Caki2 (cell line): ENCODE measurements around the gene DDX3X. TPM values are rescaled to one million over a fixed set of nuclear protein-coding genes. Genes with fewer than 3 reads are reported as not detected.
"Not testable (repeated sequence)": the region's sequence is repeated elsewhere in the genome, so short reads cannot be mapped to it uniquely, and the experiment has no call there.

Experiments
- DNase-seq: peaks from one replicate; pipeline ENCODE4 v3.0.0-alpha.2; 2015; ENCODE audit warnings: low read depth
- in situ Hi-C: cut with HindIII; loops from 2 replicates; pipeline ENCODE4 v1.10.0; 2016; ENCODE audit warnings: low sequenced_read_pairs, low pct_unique_long_range_greater_than_20kb, mixed read lengths
- total RNA-seq: library from RNA; depleted of rRNA; stranded (reverse); fragments of >200 nt; shearing (Covaris generic); gene quantifications from 2 replicates; pipeline ENCODE4 v1.2.3, GENCODE V29; 2014; ENCODE audit warnings: low replicate concordance; rRNA removed

Gene DDX3X
- 80.8 and 120 TPM in 2 replicates for total RNA-seq

DNA sequence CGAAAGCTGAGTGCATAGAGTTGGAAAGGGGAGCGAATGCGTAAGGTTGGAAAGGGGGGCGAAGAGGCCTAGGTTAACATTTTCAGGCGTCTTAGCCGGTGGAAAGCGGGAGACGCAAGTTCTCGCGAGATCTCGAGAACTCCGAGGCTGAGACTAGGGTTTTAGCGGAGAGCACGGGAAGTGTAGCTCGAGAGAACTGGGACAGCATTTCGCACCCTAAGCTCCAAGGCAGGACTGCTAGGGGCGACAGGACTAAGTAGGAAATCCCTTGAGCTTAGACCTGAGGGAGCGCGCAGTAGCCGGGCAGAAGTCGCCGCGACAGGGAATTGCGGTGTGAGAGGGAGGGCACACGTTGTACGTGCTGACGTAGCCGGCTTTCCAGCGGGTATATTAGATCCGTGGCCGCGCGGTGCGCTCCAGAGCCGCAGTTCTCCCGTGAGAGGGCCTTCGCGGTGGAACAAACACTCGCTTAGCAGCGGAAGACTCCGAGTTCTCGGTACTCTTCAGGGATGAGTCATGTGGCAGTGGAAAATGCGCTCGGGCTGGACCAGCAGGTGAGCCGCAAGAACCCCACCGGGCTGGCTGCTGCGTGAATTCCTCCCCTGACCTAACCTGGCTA, at the start of gene DDX3X:
TSS of gene DDX3X (plus strand) at position 419 of the 619 bp plus-strand sequence. CDS start at position 510, 91 bp downstream.
- in situ Hi-C loops, result no loop called here
- DNase-seq, result peak; percentile 88

DNA sequence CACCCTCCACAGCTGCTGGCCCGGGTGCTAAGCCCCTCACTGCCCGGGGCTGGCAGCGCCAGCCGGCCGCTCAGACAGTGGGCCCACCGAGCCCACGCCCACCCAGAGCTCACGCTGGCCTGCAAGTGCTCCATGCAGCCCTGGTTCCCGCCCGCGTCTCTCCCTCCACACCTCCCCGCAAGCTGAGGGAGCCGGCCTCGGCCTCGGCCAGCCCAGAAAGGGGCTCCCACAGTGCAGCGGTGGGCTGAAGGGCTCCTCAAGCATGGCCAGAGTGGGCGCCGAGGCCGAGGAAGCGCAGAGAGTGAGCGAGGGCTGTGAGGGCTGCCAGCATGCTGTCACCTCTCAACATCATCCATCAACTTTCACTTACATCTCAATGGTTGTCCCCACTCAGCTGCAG, 48.0 kb upstream of the DDX3X start:
- in situ Hi-C loops, DNase-seq: not testable (repeated sequence)

DNA sequence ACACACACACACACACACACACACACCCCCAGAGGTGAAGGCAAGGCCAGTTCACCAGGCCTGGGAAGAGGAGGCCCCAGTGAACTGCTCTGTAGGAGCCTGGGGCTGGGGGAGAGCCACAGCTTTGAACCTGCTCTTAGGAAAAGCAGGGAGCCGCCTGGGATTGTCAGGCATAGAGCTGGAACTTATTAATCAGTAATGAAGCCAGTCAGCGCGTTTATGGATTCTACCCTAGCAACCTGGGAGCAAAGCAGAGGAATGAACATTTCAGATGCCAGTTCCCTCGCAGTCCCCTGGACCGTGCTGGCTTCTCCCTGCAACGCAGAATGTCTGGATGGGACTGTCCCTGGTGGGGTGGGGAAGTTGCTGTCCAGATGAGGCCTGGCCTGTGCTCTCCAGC, 45.3 kb upstream of the DDX3X start:
- in situ Hi-C loops, result no loop called here
- DNase-seq, result peak; percentile 50

DNA sequence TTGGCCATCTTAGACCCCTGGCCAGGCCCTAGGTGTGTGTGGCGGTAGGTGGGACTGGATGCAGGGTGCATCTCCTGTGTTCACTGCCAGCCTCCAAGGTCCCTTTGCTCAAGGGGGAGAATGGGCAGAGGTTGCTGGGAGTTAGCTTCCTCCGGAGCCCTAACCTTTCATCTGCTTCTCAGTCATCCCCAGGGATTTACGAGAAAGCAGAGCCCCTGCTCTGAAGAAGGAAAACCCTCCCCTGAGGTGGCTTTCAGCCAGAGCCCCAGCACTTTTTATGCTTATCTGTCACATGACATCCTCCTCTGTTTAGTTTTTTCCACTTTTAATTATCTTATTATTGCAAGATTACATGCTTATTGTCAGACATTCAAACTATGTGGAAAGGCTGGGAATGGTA, 44.9 kb upstream of the DDX3X start:
- DNase-seq, result no peak
- in situ Hi-C loops, result no loop called here

DNA sequence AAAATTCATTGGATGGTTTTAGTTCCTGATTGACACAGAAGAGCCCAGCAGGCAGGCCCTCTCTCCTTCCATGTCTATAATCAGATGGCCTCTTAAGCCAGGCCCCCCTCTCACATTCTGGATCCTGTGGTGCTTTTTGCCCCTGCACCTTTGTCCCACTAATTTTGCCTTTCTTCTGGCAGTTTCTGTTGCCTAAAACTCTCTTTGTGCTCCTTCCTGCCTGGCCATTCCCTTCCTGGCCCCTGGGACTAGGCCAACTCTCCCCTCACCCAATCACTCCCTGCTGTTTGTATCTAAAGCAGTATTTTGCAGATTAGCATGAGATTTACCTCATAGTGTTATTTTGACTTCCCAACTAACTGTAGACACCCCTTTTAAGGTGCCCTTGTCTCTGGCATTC, 42.7 kb upstream of the DDX3X start:
- in situ Hi-C loops, result no loop called here
- no peak for DNase-seq

DNA sequence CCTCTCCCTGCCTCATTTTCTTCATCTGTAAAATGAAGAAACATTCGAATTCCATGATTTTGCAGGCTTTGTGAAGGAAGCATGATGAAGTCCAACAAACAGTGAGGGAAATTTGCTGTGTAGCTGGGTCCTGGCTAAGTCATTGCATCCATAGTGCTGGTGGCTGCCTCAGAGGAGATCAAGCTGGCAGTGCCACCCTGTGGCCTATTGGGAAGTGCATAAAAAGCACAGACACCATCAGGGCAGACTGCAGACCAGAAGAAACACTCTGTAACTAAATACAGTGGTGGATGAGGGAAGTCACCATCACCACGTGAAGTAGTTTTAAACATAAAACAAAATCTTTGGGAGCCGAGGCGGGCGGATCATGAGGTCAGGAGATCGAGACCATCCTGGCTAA, 40.7 kb upstream of the DDX3X start:
- peak; percentile 27 for DNase-seq
- in situ Hi-C loops, result no loop called here

DNA sequence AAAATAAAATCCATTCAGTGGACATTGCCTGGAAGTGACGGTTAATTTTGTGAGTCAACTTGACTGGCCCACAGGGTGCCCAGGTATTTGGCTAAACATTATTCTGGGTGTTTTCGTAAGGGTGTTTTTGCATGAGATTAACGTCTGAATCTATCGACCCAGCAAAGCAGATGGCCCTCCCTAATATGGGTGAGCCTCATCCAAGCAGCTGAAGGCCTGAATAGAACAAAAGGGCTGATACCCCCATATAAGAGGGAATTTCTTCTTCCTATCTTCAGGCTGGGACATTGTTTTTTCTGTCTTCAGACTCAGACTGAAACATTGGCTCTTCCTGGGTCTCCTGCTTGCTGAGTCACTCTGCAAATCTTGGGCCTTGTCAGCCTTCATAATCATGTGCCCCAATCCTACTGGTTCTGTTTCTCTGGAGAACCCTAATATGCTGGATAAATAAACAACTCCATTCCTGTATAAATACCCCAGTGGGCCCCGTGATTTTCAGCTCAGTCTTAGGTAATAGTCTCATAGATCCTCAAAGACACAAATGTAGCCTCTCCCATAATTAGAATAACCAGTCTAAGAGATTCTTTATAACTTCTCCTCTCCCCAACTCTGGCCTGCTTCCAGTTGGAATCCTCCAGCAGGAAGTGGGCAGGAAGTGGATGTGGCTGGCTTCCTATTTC, 33.1 kb upstream of the DDX3X start:
- DNase-seq, result peak; percentile 71
- in situ Hi-C loops, result no loop called here

DNA sequence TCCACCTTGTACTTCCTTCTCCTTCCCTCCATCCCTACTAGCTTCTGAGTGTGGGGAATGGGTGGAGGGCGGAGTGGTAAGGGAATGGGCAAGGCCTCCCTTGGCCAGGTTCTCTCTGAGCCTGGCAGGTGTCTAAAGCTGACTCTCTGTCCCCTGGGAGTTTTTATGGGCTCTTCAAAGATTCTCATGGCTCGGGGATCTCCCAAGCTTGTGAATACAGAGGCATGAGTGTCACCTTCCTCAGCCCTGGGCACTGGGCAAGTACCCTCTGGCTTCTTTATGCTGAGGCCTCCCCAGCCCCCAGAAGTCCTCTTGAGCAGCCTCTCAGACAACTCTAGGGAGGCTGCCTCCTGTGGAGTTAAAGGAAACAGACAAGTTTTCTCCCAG, 32.5 kb upstream of the DDX3X start:
- in situ Hi-C loops, result no loop called here
- DNase-seq, result no peak

DNA sequence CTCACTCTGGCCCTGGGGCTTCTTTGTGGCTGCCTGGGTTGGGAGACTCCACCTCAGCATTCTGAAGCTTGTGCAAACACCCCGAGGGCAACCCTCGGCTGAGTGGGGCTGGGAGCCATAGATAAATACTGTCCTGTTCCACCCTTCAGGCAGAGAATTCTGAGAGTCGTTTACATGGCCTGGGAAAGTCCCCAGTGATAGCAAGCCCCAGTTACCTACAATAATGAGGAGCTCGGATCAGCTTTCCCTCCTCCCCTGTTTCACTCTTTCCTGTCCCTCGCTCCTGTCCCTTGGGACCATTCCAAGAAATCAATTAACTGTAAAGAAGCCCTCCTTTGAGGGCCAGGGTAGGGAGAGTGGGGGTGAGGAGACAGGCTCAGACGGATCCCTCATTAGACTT, 31.6 kb upstream of the DDX3X start:
- in situ Hi-C loops, result no loop called here
- DNase-seq, result peak; percentile 85

DNA sequence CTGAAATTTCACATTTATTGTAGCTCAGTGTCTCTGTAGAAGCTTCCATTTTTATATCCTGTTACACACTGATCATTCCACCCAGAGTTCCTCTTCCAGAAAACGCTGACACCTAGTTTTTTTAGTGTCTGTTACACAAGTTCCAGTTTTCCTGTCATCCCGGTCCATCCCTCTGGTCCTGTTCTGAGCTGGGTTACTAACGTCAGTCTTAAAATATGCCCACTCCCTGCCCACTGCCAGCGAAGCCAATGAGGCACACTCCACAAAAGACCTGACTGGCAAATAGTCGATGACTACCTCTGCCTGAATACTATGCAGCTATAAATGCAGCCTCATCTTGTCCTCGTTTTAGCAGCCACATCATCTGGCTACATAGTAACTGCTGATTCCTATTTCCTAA, 30.9 kb upstream of the DDX3X start:
- in situ Hi-C loops, result no loop called here
- DNase-seq, result peak; percentile 36

DNA sequence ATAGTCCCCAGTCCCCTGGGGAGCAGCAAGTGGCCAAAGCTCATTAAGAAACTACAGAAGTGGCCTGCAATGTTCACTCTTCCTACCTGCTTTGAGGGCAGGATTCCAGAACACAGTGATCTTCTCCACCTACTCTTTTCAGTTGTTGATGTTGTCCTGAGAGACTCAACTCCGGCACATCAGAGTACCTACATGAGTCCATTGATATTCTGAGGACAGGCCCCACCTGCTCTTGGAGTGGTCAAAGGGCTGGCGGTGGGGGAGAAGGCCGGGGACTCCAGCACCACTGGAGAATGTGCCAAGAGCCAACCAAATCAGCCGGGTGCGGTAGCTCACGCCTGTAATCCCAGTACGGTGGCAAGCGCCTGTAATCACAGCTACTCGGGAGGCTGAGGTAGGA, 29.8 kb upstream of the DDX3X start:
- DNase-seq, result no peak
- in situ Hi-C loops, result no loop called here

DNA sequence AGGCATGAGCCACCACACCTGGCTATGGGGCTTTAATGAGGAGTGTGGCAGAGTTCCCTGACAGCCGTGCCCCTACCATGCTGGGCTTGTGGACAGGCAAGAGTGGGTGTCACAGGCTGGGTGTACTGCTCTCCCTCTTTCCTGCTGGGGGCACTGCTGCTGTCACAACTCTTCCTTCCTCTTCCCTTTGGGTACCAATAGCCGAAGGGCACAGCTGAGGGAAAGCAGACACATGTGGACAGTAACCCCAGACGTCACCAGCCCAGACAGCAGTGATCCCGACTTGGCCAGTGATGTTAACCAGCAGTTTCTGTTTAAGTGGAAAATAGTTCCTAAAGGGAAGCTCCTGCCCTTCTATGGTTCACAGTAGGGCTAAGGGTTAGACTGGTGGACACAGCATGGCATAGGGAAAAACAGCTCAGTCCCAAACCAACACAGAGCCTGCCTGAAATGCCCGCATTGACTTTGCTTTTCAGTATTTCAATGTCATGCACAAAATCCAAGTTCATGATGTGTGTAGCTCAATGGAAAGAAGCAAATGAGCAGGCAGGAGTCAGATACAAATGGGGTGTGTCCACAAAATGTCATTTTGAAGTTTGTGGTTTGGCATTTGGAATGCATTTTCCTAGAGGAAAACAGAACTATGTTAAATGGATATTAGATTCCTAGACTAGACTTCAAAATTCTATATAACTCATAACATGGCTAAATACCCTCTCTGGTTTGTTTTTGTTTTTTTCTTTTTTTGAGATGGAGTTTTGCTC, 24.9 kb upstream of the DDX3X start:
- in situ Hi-C loops, result no loop called here
- no peak for DNase-seq

DNA sequence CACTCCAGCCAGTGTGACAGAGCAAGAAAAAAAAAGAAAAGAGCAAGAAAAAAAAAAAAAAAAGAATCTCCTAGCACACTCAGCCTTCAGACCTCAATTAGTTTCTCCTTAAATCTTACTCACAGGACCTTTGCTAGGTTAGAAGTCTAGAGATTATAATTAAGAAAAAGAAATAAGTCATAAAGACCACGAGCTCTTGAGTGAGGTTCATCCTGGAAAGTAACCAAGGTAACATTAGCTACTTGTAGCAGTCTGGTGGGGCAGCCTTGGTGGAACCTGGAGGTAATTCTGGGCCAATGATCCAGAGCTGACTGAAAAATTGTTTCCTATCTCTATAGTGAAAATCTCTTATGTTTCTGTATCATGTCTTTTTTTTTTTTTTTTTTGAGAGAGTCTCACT, 21.2 kb upstream of the DDX3X start:
- in situ Hi-C loops, result no loop called here
- DNase-seq, result no peak

DNA sequence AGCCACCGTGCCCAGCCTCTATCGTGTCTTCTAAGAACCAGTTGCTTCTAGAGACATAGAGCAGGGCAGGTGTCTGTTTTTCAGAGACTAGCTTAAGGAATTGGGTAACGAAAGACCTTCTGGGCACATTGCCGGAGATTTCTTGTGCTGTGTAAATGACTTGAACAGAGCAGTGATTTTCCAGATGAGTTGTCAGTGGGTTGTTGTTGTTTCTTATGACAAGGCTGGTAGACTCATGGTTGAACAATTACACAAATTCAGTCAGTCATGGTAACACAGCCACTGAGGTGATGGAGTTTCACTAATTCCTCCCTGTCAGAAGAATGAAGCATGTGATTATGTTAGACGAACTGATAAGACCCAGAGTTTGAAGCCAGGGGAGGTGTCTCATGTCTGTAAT, 20.5 kb upstream of the DDX3X start:
- in situ Hi-C loops, result no loop called here
- peak; percentile 88 for DNase-seq

DNA sequence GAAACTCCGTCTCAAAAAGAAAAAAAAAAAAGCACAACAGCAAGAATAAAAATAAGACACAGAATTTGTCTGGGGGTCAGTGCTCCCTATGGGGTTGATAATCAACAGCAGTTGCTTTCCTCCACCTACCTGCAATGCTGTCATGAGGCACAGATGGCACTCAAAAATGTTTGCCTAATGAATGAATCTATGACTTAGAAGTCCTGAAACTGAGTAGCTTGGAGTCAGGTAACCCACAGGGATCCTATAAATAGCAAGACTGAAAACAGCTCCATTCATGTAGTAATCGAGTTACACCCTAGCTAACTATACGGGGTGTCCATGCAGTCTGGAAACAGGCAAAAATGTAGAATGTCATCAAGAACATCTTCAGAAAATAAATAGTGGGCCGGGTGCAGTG, 19.8 kb upstream of the DDX3X start:
- in situ Hi-C loops, result no loop called here

DNA sequence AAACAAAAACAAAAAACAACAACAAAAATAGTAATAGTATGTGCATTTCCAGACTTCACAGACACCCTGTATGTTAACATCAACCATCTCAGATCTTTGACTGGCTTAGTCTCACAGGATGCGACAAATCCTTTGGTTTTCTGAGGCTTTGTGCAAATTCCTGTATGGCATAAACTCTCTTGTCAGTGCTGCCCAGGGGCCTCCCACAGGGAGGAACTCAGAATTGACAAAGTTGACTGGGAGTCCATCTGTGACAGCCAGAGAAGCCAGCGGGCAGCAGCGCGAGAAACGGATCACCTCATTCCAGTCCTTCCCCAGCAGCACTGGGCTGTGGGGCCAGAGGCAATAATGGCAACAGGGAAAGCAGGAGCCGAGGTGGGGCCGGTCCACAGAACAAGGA, 19.1 kb upstream of the DDX3X start:
- in situ Hi-C loops, result no loop called here
- DNase-seq, result no peak

More for the DNA sequence above, 19.8 kb upstream of the DDX3X start:
- DNase-seq, result no peak

DNA sequence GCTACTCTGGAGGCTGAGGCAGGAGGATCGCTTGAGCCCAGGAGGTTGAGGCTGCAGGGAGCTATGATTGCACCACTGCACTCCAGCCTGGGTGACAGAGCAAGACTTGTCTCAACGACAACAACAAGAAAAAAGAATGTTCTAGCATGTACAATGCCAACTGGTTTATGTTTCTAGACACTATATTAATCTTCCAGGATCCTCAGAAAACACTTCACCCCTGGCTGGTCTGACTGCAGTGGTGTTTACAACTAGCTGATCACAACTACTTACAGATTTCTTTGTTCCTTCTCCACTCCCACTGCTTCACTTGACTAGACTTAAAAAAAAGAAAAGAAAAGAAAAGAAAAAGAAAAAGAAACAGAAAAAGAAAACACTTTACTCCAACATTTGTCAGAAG, 17.7 kb upstream of the DDX3X start:
- DNase-seq, in situ Hi-C loops: not testable (repeated sequence)

DNA sequence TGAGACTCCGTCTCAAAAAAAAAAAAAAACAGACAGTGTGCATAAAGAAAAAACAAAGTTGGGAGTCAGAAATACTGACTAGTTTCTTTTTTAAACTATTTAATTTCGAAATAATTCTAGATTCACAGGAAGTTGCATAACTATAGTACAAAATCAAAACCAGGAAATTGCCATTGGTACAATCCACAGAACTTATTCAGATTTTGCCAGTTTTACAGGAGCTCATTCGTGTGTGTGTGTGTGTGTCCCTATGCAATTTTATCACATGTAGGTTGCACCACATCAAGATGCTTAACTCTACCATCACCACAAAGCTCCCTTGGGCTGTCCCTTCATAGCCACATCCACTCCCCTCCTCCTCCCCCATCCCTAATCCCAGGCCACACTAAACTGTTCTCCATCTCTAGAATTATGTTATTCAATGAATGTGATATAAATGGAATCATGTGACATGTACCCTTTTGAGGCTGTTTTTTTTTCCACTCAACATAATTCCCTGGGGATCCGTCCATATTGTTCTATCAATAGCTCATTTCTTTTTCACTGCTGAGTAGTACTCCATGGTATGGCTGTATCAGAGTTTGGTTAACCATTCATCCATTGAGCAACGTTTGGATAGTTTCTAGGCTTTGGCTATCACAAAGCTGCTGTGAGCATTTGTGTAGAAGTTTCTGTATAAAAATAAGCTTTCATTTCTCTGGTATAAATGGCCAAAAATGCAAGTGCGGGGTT, 16.3 kb upstream of the DDX3X start:
- in situ Hi-C loops, result no loop called here
- no peak for DNase-seq

DNA sequence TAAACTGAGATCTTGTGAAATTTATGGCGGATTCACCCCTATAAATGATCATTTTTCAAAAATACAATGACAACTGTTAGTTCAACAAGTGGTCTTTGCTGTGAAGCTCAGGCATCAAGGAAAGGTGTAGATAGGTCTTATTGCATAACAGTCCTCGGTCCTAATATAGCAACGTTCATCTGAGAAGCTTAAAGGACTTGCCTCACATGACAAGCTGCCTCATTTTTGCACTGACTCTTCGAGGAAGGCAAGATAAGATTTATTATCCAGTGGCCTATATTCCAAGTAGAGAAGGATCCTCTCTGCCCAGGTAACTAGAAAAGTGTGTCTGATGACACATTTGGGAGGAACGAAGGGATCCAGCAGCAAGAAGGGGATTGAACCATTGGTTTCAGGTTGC, 13.6 kb upstream of the DDX3X start:
- no peak for DNase-seq
- in situ Hi-C loops, result no loop called here
